ENCODE measurements around the gene HDAC6. TPM values are rescaled to one million over a fixed set of nuclear protein-coding genes. Genes with fewer than 3 reads are reported as not detected.
A peak's percentile ranks its signal among the peaks of the same experiment; 100 is the strongest.
"Not testable (repeated sequence)": the region's sequence is repeated elsewhere in the genome, so short reads cannot be mapped to it uniquely, and the experiment has no call there.

The HDAC6 gene
- total and polyA plus RNA-seq, 2 of the 13 experiments (the other 11 are each of a cell fraction or from before 2014, with no cell fraction given), result 80.4 to 93.6 TPM

GRCh38 chrX:48854121-48854804 lies 52.4 kb downstream of the HDAC6 start:
- WGBS (ENCODE audit: low lambda C conversion rate), result 40% methylated on average over 4 of the region's 12 CpGs
- FAIRE-seq; H3K79me2 ChIP-seq (ENCODE audit: insufficient read depth, low read length); in situ Hi-C loops (cut with HindIII; ENCODE audit: extremely low pct_ligation_motif_present, low pct_unique_long_range_greater_than_20kb); intact Hi-C loops (cut with micrococcal nuclease; ENCODE audit: unreplicated experiment); H3K27ac ChIP-seq (ENCODE audit: extremely low read length, insufficient read depth, low read length); ATAC-seq; DNase-seq (ENCODE audit: low spot score); H3K36me3 ChIP-seq (replicated peaks in 1 of 2; ENCODE audit: control insufficient read depth in 1 of 2, insufficient read depth in 2 of 2, low read length in 2 of 2); H3K9ac ChIP-seq (ENCODE audit: insufficient read depth, low read depth, low read length); H3K4me3 ChIP-seq (replicated peaks in 1 of 3; ENCODE audit: insufficient read depth in 1 of 3, low read depth in 2 of 3, low read length in 3 of 3); H4K20me1 ChIP-seq (ENCODE audit: insufficient read depth, low read length); H2AFZ ChIP-seq (ENCODE audit: low read length); H3K4me2 ChIP-seq (ENCODE audit: low read depth, low read length); H3K9me3 ChIP-seq (ENCODE audit: low read length); H3K27me3 ChIP-seq (ENCODE audit: control insufficient read depth in 1 of 2, insufficient read depth in 2 of 2, low read length in 2 of 2); BruUV-seq (replicated peaks); POLR2A ChIA-PET: not testable (repeated sequence)
- CTCF ChIA-PET (ENCODE audit: low intra/inter-chr PET ratio, low total read pairs), result interaction anchor here (1.5 kb wide), 1 partner anchor 63 kb away, joined by 3 read pairs; no protein-coding TSS in a partner anchor
- H3K4me1 ChIP-seq (ENCODE audit: insufficient read depth, low read length), result peaks cover 23% of the 10 kb centered on the region; the same call in 1 of the 2 replicates

GRCh38 chrX:48854898-48855297 lies 53.0 kb downstream of the HDAC6 start:
- Histone ChIP-seq H3K9me3 (ENCODE audit: low read length) (no peaks in the 10 kb centered on the region), H4K20me1 (ENCODE audit: insufficient read depth, low read length) (no peaks in the 10 kb centered on the region), H2AFZ (ENCODE audit: low read length) (no peak overlapping the region), H3K4me3 (replicated peaks in 1 of 3; ENCODE audit: insufficient read depth in 1 of 3, low read depth in 2 of 3, low read length in 3 of 3) (no peak overlapping the region), H3K4me1 (ENCODE audit: insufficient read depth, low read length) (peaks cover 23% of the 10 kb centered on the region; the same call in 1 of the 2 replicates), H3K9ac (ENCODE audit: insufficient read depth, low read depth, low read length) (no peak overlapping the region), H3K27me3 (ENCODE audit: control insufficient read depth in 1 of 2, insufficient read depth in 2 of 2, low read length in 2 of 2) (no peaks in the 10 kb centered on the region), H3K36me3 (replicated peaks in 1 of 2; ENCODE audit: control insufficient read depth in 1 of 2, insufficient read depth in 2 of 2, low read length in 2 of 2) (no peaks in the 10 kb centered on the region), H3K27ac (ENCODE audit: extremely low read length, insufficient read depth, low read length) (no peak overlapping the region), H3K4me2 (ENCODE audit: low read depth, low read length) (no peak overlapping the region), H3K79me2 (ENCODE audit: insufficient read depth, low read length) (no peaks in the 10 kb centered on the region)
- no peak for TF ChIP-seq KLF13 (CRISPR knock-in tag; IDR thresholded peaks at IDR 0.05)
- no peak for TF ChIP-seq NFE2 (CRISPR knock-in tag; IDR thresholded peaks at IDR 0.05)
- TF ChIP-seq ZNF460 (CRISPR knock-in tag; IDR thresholded peaks at IDR 0.05; ENCODE audit: borderline replicate concordance), result no peak
- peak; percentile 48; the same call in 1 of the 2 replicates for TF ChIP-seq ZNF740 (CRISPR knock-in tag; IDR thresholded peaks at IDR 0.05)
- peak; percentile 50 for TF ChIP-seq CTCF (CRISPR knock-in tag; IDR thresholded peaks at IDR 0.05)
- TF ChIP-seq PATZ1 (CRISPR knock-in tag; IDR thresholded peaks at IDR 0.05), result 0 out of 2 replicates have a peak, but pooled peaks have one; percentile 30
- TF ChIP-seq STAG1 (CRISPR knock-in tag; IDR thresholded peaks at IDR 0.05), result peak; percentile 54
- no peak for TF ChIP-seq ZBTB26 (CRISPR knock-in tag; IDR thresholded peaks at IDR 0.05; ENCODE audit: borderline replicate concordance)
- CTCF ChIA-PET (ENCODE audit: low intra/inter-chr PET ratio, low total read pairs), result interaction anchor here (1.5 kb wide), 1 partner anchor 62 kb away, joined by 3 read pairs; no protein-coding TSS in a partner anchor
- POLR2A ChIA-PET, result no interaction called here
- in situ Hi-C loops (cut with HindIII; ENCODE audit: extremely low pct_ligation_motif_present, low pct_unique_long_range_greater_than_20kb), result no loop called here
- DNase-seq (ENCODE audit: low spot score) (peak; percentile 25), FAIRE-seq (no peak), ATAC-seq (no peak)
- intact Hi-C loops (cut with micrococcal nuclease; ENCODE audit: unreplicated experiment), result no loop called here
- 3% methylated on average over 5 of the region's 5 CpGs for WGBS (ENCODE audit: low lambda C conversion rate)
- BruUV-seq (replicated peaks), result no TSS peak

Data from HepG2 (cell line).